HFFc6 (cell line): ENCODE data around the gene ABLIM1. TPM values are rescaled to one million over a fixed set of nuclear protein-coding genes. Genes with fewer than 3 reads are reported as not detected.
A peak's percentile ranks its signal among the peaks of the same experiment; 100 is the strongest.
"Not testable (repeated sequence)": the region's sequence is repeated elsewhere in the genome, so short reads cannot be mapped to it uniquely, and the experiment has no call there.

Experiments
- DNase-seq: peaks from one replicate; pipeline ENCODE4 v3.0.0-alpha.2; 2018
- H3K27ac Mint-ChIP-seq: 2 replicates; pipeline ENCODE4 v1.8.0; 2020; ENCODE audit warnings: mild to moderate bottlenecking, mixed read lengths
- H3K27me3 Mint-ChIP-seq: 2 replicates; pipeline ENCODE4 v1.8.0; 2021; ENCODE audit warnings: mild to moderate bottlenecking, moderate library complexity, mixed read lengths; ENCODE audit not compliant: insufficient read depth
- H3K36me3 Mint-ChIP-seq: 2 replicates; pipeline ENCODE4 v1.8.0; 2021; ENCODE audit warnings: low read depth, mixed read lengths
- H3K4me1 Mint-ChIP-seq: 2 replicates; pipeline ENCODE4 v1.8.0; 2020; ENCODE audit warnings: low read depth, mixed read lengths
- H3K4me3 Mint-ChIP-seq: 2 replicates; pipeline ENCODE4 v1.8.0; 2020; ENCODE audit warnings: mild to moderate bottlenecking, moderate library complexity, mixed read lengths
- H3K9me3 Mint-ChIP-seq: 2 replicates; pipeline ENCODE4 v1.8.0; 2020; ENCODE audit warnings: mild to moderate bottlenecking, mixed read lengths
- CTCF ChIP-seq: fragments of 200-600 bp; sonication (generic); IDR thresholded peaks from 2 replicates; pipeline ENCODE4 v1.5.0; 2021; ENCODE audit warnings: antibody characterized with exemption, mild to moderate bottlenecking
- total RNA-seq, 6 experiments: library from RNA; stranded (reverse); fragmentation: NEBNext Ultra II Directional; extraction: Animal tissue kit (Norgen Biotek cat#: 25700); gene quantifications; 2 replicates in 1 of 6; 3 replicates in 5 of 6; pipeline ENCODE4 v1.2.3, GENCODE V29; 2021

The ABLIM1 gene
- total RNA-seq, 6 experiments from 2014 or later: 8.0 to 14.6 (median 8.7) TPM

- H3K4me1 Mint-ChIP-seq: peaks cover 51% of the 10 kb centered on the region
- H3K9me3 Mint-ChIP-seq: no peaks in the 10 kb centered on the region
- peak overlapping the region; percentile 58 for H3K4me3 Mint-ChIP-seq
- no peaks in the 10 kb centered on the region for H3K36me3 Mint-ChIP-seq
- peaks cover 2% of the 10 kb centered on the region for H3K27me3 Mint-ChIP-seq
- peak overlapping the region; percentile 90 for H3K27ac Mint-ChIP-seq
- no peak for TF ChIP-seq CTCF
- peak; percentile 94 for DNase-seq
Measured at GRCh38 chr10:114697061-114697598, 39.1 kb upstream of the ABLIM1 start.

- Mint-ChIP-seq H3K4me1 (peaks cover 59% of the 10 kb centered on the region), H3K27ac (peak overlapping the region; percentile 90), H3K4me3 (peak overlapping the region; percentile 58)
- not testable (repeated sequence) for H3K36me3 Mint-ChIP-seq, H3K27me3 Mint-ChIP-seq, DNase-seq, H3K9me3 Mint-ChIP-seq
Measured at GRCh38 chr10:114696301-114696700, 38.2 kb upstream of the ABLIM1 start.

DNA sequence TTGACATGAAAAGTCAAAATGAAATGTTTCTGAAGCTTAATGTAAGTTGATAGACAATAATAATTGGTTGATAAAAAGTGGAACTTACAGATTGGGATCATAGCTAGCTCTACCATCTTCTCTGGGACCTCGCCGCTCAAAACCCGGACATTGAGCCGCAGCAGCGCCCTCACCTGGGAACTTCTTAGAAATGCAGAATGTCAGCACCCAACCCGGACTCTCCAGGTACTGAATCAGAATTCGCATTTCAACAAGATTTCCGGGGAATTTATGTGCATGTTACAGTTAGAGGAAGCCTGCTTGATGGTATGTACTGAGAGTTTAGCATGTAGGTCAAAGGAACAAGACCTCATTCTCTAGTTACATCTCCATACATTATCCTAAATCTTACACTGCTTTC, 36.7 kb upstream of the ABLIM1 start:
- DNase-seq: no peak
- H3K36me3 Mint-ChIP-seq: no peaks in the 10 kb centered on the region
- H3K4me1 Mint-ChIP-seq: peaks cover 65% of the 10 kb centered on the region
- H3K27me3 Mint-ChIP-seq: peaks cover 2% of the 10 kb centered on the region; the same call in 1 of the 2 replicates
- no peak overlapping the region for H3K27ac Mint-ChIP-seq
- TF ChIP-seq CTCF: peak; percentile 72
- H3K4me3 Mint-ChIP-seq: no peak overlapping the region
- no peaks in the 10 kb centered on the region for H3K9me3 Mint-ChIP-seq

DNA sequence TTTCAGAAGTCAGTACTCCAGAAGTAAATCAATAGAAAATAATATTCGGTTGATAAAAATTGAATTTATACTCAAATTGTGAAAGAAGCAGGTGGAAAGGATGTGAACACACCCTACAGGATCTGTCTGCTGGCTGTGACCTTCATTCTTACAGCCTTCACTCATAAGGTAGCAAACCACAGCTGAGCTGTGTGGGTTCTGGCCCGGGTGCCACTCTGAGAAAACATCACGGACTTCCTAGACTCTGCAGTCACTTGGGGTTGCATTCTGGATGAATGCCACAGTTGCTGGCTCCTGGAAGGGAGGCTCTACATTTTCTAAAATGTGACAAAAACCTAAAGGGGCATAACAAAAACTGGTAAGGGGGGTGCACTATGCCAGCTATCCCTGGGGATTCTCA, 36.0 kb upstream of the ABLIM1 start:
- Mint-ChIP-seq H3K4me3 (no peak overlapping the region), H3K27me3 (peaks cover 2% of the 10 kb centered on the region; the same call in 1 of the 2 replicates), H3K27ac (no peak overlapping the region), H3K9me3 (no peaks in the 10 kb centered on the region), H3K36me3 (no peaks in the 10 kb centered on the region), H3K4me1 (peaks cover 65% of the 10 kb centered on the region)
- no peak for DNase-seq
- no peak for TF ChIP-seq CTCF

DNA sequence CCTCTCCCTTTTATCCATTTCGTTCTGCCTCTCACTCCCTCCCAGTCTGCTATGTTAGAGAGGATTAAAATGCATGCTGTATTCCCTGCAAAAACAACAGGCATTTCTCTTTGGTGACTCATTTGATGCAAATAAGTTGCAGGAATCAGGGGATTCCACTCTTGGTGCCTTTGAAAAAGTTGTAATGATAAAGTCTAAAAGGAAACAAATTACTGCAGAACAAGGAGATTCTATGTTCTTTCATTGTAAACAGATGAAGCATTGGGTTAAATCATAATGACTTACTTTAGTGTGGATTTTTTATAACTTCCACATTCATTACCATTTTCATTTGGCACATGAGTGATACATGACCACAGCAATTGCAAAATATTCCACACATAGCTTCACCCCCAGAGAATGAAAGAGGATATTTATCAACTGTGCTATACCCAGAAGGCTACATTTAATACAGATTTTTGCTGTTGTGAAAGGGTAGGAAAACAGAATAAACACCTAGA, 33.4 kb upstream of the ABLIM1 start:
- Mint-ChIP-seq H3K27me3 (no peaks in the 10 kb centered on the region; the same call in 1 of the 2 replicates), H3K36me3 (0 out of 2 replicates have a peak, but pooled peaks cover 4% of the 10 kb centered on the region), H3K4me1 (peaks cover 39% of the 10 kb centered on the region), H3K4me3 (peak overlapping the region; percentile 26), H3K27ac (no peak overlapping the region), H3K9me3 (no peaks in the 10 kb centered on the region)
- no peak for TF ChIP-seq CTCF
- DNase-seq: peak; percentile 65

- Mint-ChIP-seq H3K27me3 (no peaks in the 10 kb centered on the region; the same call in 1 of the 2 replicates), H3K36me3 (0 out of 2 replicates have a peak, but pooled peaks cover 4% of the 10 kb centered on the region), H3K4me3 (no peak overlapping the region), H3K9me3 (no peaks in the 10 kb centered on the region), H3K27ac (no peak overlapping the region), H3K4me1 (peaks cover 40% of the 10 kb centered on the region)
- no peak for TF ChIP-seq CTCF
- DNase-seq: no peak
Measured at GRCh38 chr10:114688786-114689185, 30.7 kb upstream of the ABLIM1 start.
